Measurements from ENCODE around the gene KATNAL2.

Gene KATNAL2

GRCh38 chr18:46917108-46917802 is at the start of gene KATNAL2, which contains the start of gene PIAS2:
KATNAL2 (plus strand) TSS chr18:46917602; CDS start chr18:46946873, 29,271 bp downstream.
PIAS2 (minus strand) TSS chr18:46917507; CDS start chr18:46917345, 162 bp downstream.
- DNase-seq = peak; percentile 22 to 72

- DNase-seq = no peak
These were observed 49.1 kb upstream of the KATNAL2 start for GRCh38 chr18:46868169-46868921.

- DNase-seq = no peak
These were observed 39.9 kb upstream of the KATNAL2 start for GRCh38 chr18:46877329-46877987.

- DNase-seq = no peak
These were observed 34.2 kb upstream of the KATNAL2 start for GRCh38 chr18:46883180-46883579.

- DNase-seq = no peak
These were observed 30.5 kb upstream of the KATNAL2 start for GRCh38 chr18:46886893-46887292.

- DNase-seq = no peak
These were observed 28.4 kb upstream of the KATNAL2 start for GRCh38 chr18:46888965-46889364.

GRCh38 chr18:46891742-46892214 is 25.6 kb upstream of the KATNAL2 start:
- no peak for DNase-seq

- DNase-seq = no peak
These were observed 24.6 kb upstream of the KATNAL2 start for GRCh38 chr18:46892842-46893241.

- DNase-seq = no peak
These were observed 24.0 kb upstream of the KATNAL2 start for GRCh38 chr18:46893360-46893759.

- DNase-seq = no peak
These were observed 23.3 kb upstream of the KATNAL2 start for GRCh38 chr18:46894124-46894523.

- no peak for DNase-seq
These were observed 18.0 kb upstream of the KATNAL2 start for GRCh38 chr18:46899274-46899948.

GRCh38 chr18:46903406-46903805 is 14.0 kb upstream of the KATNAL2 start:
- no peak for DNase-seq

GRCh38 chr18:46909497-46909896 is 7.9 kb upstream of the KATNAL2 start:
- DNase-seq = no peak

GRCh38 chr18:46910856-46911255 is 6.5 kb upstream of the KATNAL2 start:
- DNase-seq = no peak

- DNase-seq = no peak
These were observed 1.4 kb upstream of the KATNAL2 start for GRCh38 chr18:46915800-46916550.

- DNase-seq = peak in 1 of 2 donors; percentile 18
These were observed 773 bp upstream of the KATNAL2 start for GRCh38 chr18:46916551-46917107.

- no peak for DNase-seq
These were observed 600 bp downstream of the KATNAL2 start for GRCh38 chr18:46917803-46918600.

- no peak for DNase-seq
These were observed 2.7 kb downstream of the KATNAL2 start for GRCh38 chr18:46920067-46920466.

- no peak for DNase-seq
These were observed 3.3 kb downstream of the KATNAL2 start for GRCh38 chr18:46920653-46921052.

- DNase-seq = no peak
These were observed 22.0 kb downstream of the KATNAL2 start for GRCh38 chr18:46939337-46939963.
